ENCODE results near the gene GTF2F1. TPM values are rescaled to one million over a fixed set of nuclear protein-coding genes. Genes with fewer than 3 reads are reported as not detected.
A peak's percentile ranks its signal among the peaks of the same experiment; 100 is the strongest.

GTF2F1 gene
- total RNA-seq: 10 to 100 TPM; 67.1 to 70.0 TPM

GRCh38 chr19:6393074-6393982 lies at the start of gene GTF2F1:
TSS of gene GTF2F1 (minus strand) at chr19:6393164. CDS start at chr19:6392995, 169 bp downstream.

GRCh38 chr19:6433663-6434062 lies 40.7 kb upstream of the GTF2F1 start, which contains the start of gene SLC25A41:
TSS of gene SLC25A41 (minus strand) at chr19:6433763. CDS start at chr19:6433693, 70 bp downstream.

GRCh38 chr19:6424195-6424938 lies 31.4 kb upstream of the GTF2F1 start, which contains the start of gene KHSRP:
TSS of gene KHSRP (minus strand) at chr19:6424811. CDS start at chr19:6424701, 110 bp downstream.

GRCh38 chr19:6375411-6376010 lies 17.5 kb downstream of the GTF2F1 start, which contains the start of gene PSPN:
TSS of gene PSPN (minus strand) at chr19:6375933. CDS start at chr19:6375849, 84 bp downstream.

GRCh38 chr19:6372594-6373095 lies 20.3 kb downstream of the GTF2F1 start, which contains the start of gene ALKBH7:
TSS of gene ALKBH7 (plus strand) at chr19:6372794. CDS start at chr19:6372821, 27 bp downstream.

GRCh38 chr19:6333439-6333838 lies 59.5 kb downstream of the GTF2F1 start, which contains the start of gene ACER1:
TSS of gene ACER1 (minus strand) at chr19:6333612. CDS start at chr19:6333551, 61 bp downstream.

Small RNAs within 50 kb of the gene (microRNA-seq; reads per million reads assigned to microRNA genes)
- gene MIR3940 (ENCODE audit: borderline microRNAs expressed, borderline replicate concordance) (8.5 reads per million, percentile 39 among the genes with 10 or more reads in this experiment), gene MIR6790 (ENCODE audit: borderline microRNAs expressed, borderline replicate concordance) (not detected), gene MIR6885 (ENCODE audit: borderline microRNAs expressed, borderline replicate concordance) (not detected)

Other genes with a start within 250 kb of the GTF2F1 start
- gene MLLT1, start 113.2 kb downstream of the GTF2F1 start, total RNA-seq: 10 to 100 TPM; 36.2 to 39.2 TPM
- under 1 TPM; 0.40 to 0.84 TPM for gene ACER1, start 59.6 kb downstream of the GTF2F1 start, total RNA-seq
- 100 to 1,000 TPM; 107 to 116 TPM for gene CLPP, start 31.6 kb downstream of the GTF2F1 start, total RNA-seq
- gene ALKBH7, start 20.4 kb downstream of the GTF2F1 start, total RNA-seq: 10 to 100 TPM; 70.0 to 71.1 TPM
- gene PSPN, start 17.2 kb downstream of the GTF2F1 start, total RNA-seq: 1 to 10 TPM; 2.3 TPM
- 100 to 1,000 TPM; 239 to 254 TPM for gene KHSRP, start 31.6 kb upstream of the GTF2F1 start, total RNA-seq
- not detected for gene SLC25A41, start 40.6 kb upstream of the GTF2F1 start, total RNA-seq
- gene SLC25A23, start 66.6 kb upstream of the GTF2F1 start, total RNA-seq: 10 to 100 TPM; 38.4 to 39.3 TPM
- 1 to 10 TPM; 1.2 to 1.3 TPM for gene CRB3, start 71.1 kb upstream of the GTF2F1 start, total RNA-seq
- gene DENND1C, start 88.6 kb upstream of the GTF2F1 start, total RNA-seq: 100 to 1,000 TPM; 117 to 125 TPM
- gene TUBB4A, start 109.1 kb upstream of the GTF2F1 start, total RNA-seq: 1 to 10 TPM; 2.1 to 2.8 TPM
- under 1 TPM; 0.71 to 0.77 TPM for gene TNFSF9, start 137.9 kb upstream of the GTF2F1 start, total RNA-seq
- gene CD70, start 198.0 kb upstream of the GTF2F1 start, total RNA-seq: 1 to 10 TPM; 6.7 to 6.8 TPM